GM12878 (cell line): Measurements from ENCODE around the gene NUP93. TPM values are rescaled to one million over a fixed set of nuclear protein-coding genes. Genes with fewer than 3 reads are reported as not detected.

ENCODE experiments used
- ATAC-seq: fragments of 200-7000 bp; cut with Tn5 transposase; 3 replicates; pipeline ENCODE4 v1.9.1; 2020; ENCODE audit warnings: mild to moderate bottlenecking, moderate library complexity
- BruUV-seq: library from RNA; stranded (reverse); fragments of 400-500 nt; replicated peaks from 2 replicates; lab custom pipeline; 2021; lab: Mats Ljungman, UMichigan
- CTCF ChIA-PET: fragments of 300-600 bp; sonication (Branson Sonifier 250); formaldehyde crosslinking; extraction: SDS; loops from one replicate; lab custom pipeline; 2021; ENCODE audit warnings: inconsistent platforms; lab: Yijun Ruan, JAX
- POLR2A ChIA-PET: fragments of 350-600 bp; formaldehyde crosslinking; extraction: SDS; loops from one replicate; lab custom pipeline; 2021; ENCODE audit warnings: inconsistent platforms; lab: Charles Lee
- RAD21 ChIA-PET: fragments of 300-600 bp; sonication (Branson Sonifier 250); formaldehyde crosslinking; loops from one replicate; lab custom pipeline; 2023; ENCODE audit warnings: antibody characterized with exemption; ENCODE audit not compliant: unreplicated experiment; lab: Charles Lee
- SMC1A ChIA-PET: fragments of 300-600 bp; sonication (Branson Sonifier 250); formaldehyde crosslinking; loops from one replicate; lab custom pipeline; 2023; ENCODE audit not compliant: unreplicated experiment, uncharacterized antibody; lab: Charles Lee
- DNase-seq: peaks from one replicate; pipeline ENCODE4 v3.0.0-alpha.2; 2011; ENCODE audit warnings: low read depth, low spot score
- FAIRE-seq: peaks from 3 replicates; lab custom pipeline; 2011; peaks lifted over from hg19 to GRCh38; lab: Jason Lieb, UNC
- H2AFZ ChIP-seq: 2 replicates; pipeline ENCODE4 v1.6.0; 2011; ENCODE audit warnings: low read depth, low read length, control low read depth; ENCODE audit not compliant: control insufficient read depth
- H3K27ac ChIP-seq: 2 replicates; pipeline ENCODE4 v1.5.1; 2011; ENCODE audit warnings: control low read depth; ENCODE audit not compliant: control insufficient read depth, insufficient read depth
- H3K27me3 ChIP-seq, 2 experiments: replicated peaks in 1 of 2; 2 replicates each; pipeline versions ENCODE4 v1.6.0 to v1.6.1; 2011; ENCODE audit warnings: low read length in 1 of 2; ENCODE audit not compliant: control insufficient read depth in 2 of 2, insufficient read depth in 2 of 2
- H3K36me3 ChIP-seq, 2 experiments: 2 replicates each; pipeline ENCODE4 v1.5.1; 2011; ENCODE audit warnings: low read length in 1 of 2; ENCODE audit not compliant: control insufficient read depth in 2 of 2, insufficient read depth in 2 of 2
- H3K4me1 ChIP-seq: 2 replicates; pipeline ENCODE4 v1.6.1; 2011; ENCODE audit warnings: mild to moderate bottlenecking, low read length, moderate library complexity, mixed read lengths; ENCODE audit not compliant: control insufficient read depth, insufficient read depth
- H3K4me2 ChIP-seq: 2 replicates; pipeline ENCODE4 v1.6.0; 2011; ENCODE audit warnings: control low read depth; ENCODE audit not compliant: control insufficient read depth, insufficient read depth
- H3K4me3 ChIP-seq: fragments of 200-600 bp; sonication (generic); 2 replicates; pipeline ENCODE4 v1.5.1; 2016
- H3K79me2 ChIP-seq: 2 replicates; pipeline ENCODE4 v1.6.0; 2011; ENCODE audit warnings: low read length; ENCODE audit not compliant: control insufficient read depth, insufficient read depth
- H3K9ac ChIP-seq: 2 replicates; pipeline ENCODE4 v1.8.0; 2011; ENCODE audit warnings: low read length, control low read depth, mixed read lengths; ENCODE audit not compliant: control insufficient read depth, insufficient read depth
- H3K9me3 ChIP-seq: replicated peaks from 3 replicates; pipeline ENCODE4 v1.5.1; 2011; ENCODE audit warnings: mild to moderate bottlenecking, low read length; ENCODE audit not compliant: control insufficient read depth, insufficient read depth
- H4K20me1 ChIP-seq: 2 replicates; pipeline ENCODE4 v1.6.0; 2011; ENCODE audit not compliant: control insufficient read depth, insufficient read depth
- BCL11A ChIP-seq: IDR thresholded peaks from 2 replicates; pipeline ENCODE4 v1.6.1; 2011; ENCODE audit warnings: low read depth, low read length
- CREB1 ChIP-seq: IDR thresholded peaks from 2 replicates; pipeline ENCODE4 v1.6.1; 2012; ENCODE audit warnings: low read depth, mild to moderate bottlenecking, inconsistent platforms
- E4F1 ChIP-seq: fragments of 450-650 bp; IDR thresholded peaks from 2 replicates; pipeline ENCODE4 v1.6.1; 2018; ENCODE audit warnings: borderline replicate concordance, mild to moderate bottlenecking; ENCODE audit not compliant: partially characterized antibody
- IRF5 ChIP-seq: fragments of 450-650 bp; IDR thresholded peaks from 2 replicates; pipeline ENCODE4 v1.6.1; 2017; ENCODE audit warnings: borderline replicate concordance
- MEF2B ChIP-seq: fragments of 450-650 bp; IDR thresholded peaks from 2 replicates; pipeline ENCODE4 v1.6.1; 2018; ENCODE audit warnings: mild to moderate bottlenecking, moderate library complexity; ENCODE audit not compliant: partially characterized antibody, poor library complexity, severe bottlenecking
- MTA2 ChIP-seq: fragments of 450-650 bp; IDR thresholded peaks from 2 replicates; pipeline ENCODE4 v1.6.1; 2016; ENCODE audit warnings: low read depth, mild to moderate bottlenecking, moderate library complexity
- NFIC ChIP-seq: IDR thresholded peaks from 2 replicates; pipeline ENCODE4 v1.6.1; 2012; ENCODE audit warnings: low read depth, mild to moderate bottlenecking, inconsistent platforms, low read length, moderate library complexity
- SKIL ChIP-seq: fragments of 450-650 bp; IDR thresholded peaks from 2 replicates; pipeline ENCODE4 v1.6.1; 2017; ENCODE audit warnings: mild to moderate bottlenecking, low read depth, inconsistent platforms; ENCODE audit not compliant: poor library complexity, severe bottlenecking
- STAT3 ChIP-seq: IDR thresholded peaks from 2 replicates; pipeline ENCODE4 v1.6.1; 2011; ENCODE audit warnings: low read depth, low read length, improper control_type of control experiment
- TBL1XR1 ChIP-seq: IDR thresholded peaks from 2 replicates; pipeline ENCODE4 v1.6.1; 2012; ENCODE audit warnings: low read depth, low read length, improper control_type of control experiment
- YBX1 ChIP-seq: fragments of 450-650 bp; IDR thresholded peaks from 2 replicates; pipeline ENCODE4 v1.6.1; 2016; ENCODE audit warnings: antibody characterized with exemption
- ZBTB33 ChIP-seq: fragments of 450-650 bp; IDR thresholded peaks from 2 replicates; pipeline ENCODE4 v1.6.1; 2017; ENCODE audit warnings: mild to moderate bottlenecking
- WGBS: methylation state at CpG from one replicate; pipeline ENCODE4 v1.1.6; 2016; ENCODE audit warnings: low lambda C conversion rate; ENCODE audit not compliant: insufficient replicate concordance, insufficient coverage; ENCODE audit errors: missing lambda C conversion rate; 5-methylcytosine and 5-hydroxymethylcytosine counted together
- in situ Hi-C: fragments of 300-500 bp; cut with MboI; formaldehyde crosslinking; loops from 9 replicates; pipeline ENCODE4 v1.14.3; 2018; ENCODE audit warnings: mixed read lengths
- intact Hi-C: fragments of 100-400 bp; cut with micrococcal nuclease; formaldehyde crosslinking; loops from one replicate; pipeline ENCODE4 v1.14.2; 2022; ENCODE audit not compliant: unreplicated experiment
- polyA plus RNA-seq, 11 experiments: library from polyadenylated mRNA; depleted of rRNA in 4 of 11; unstranded in 6 of 11; stranded (reverse) in 5 of 11; fragments of >200 nt; fragmentation: Nextera tagmentation in 4 of 11; fragmentation: Illumina TruSeq in 1 of 11; extraction: Ambion mirVana in 4 of 11; extraction: Trizol in 1 of 11; gene quantifications; 1 replicate in 1 of 11; 2 replicates in 10 of 11; pipeline versions ENCODE4 v1.2.1 to v1.2.3, GENCODE V29; 2011 to 2016; ENCODE audit warnings: inconsistent platforms in 2 of 11, missing spikeins in 2 of 11, low read depth in 1 of 11
- total RNA-seq, 4 experiments: library from RNA; depleted of rRNA in 3 of 4; stranded (reverse); fragments of >200 nt in 3 of 4; fragmentation: Illumina TruSeq in 1 of 4; extraction: Trizol in 1 of 4; gene quantifications; 2 replicates each; pipeline versions ENCODE4 v1.2.1 to v1.2.3, GENCODE V29; 2013 to 2021

NUP93 gene
- total and polyA plus RNA-seq, 10 of the 15 experiments (the other 5 are each of a cell fraction or from before 2014, with no cell fraction given) = 82.2 to 175 (median 101) TPM

- ATAC-seq (no peak), DNase-seq (no peak), FAIRE-seq (no peak)
- in situ Hi-C loops = no loop called here
- Histone ChIP-seq H3K36me3 (no peaks in the 10 kb centered on the region; a peak in 2 of 4 replicates), H3K27ac (no peak overlapping the region), H2AFZ (no peak overlapping the region), H3K4me1 (peaks cover 8% of the 10 kb centered on the region), H3K9ac (no peak overlapping the region), H4K20me1 (no peaks in the 10 kb centered on the region), H3K4me2 (no peak overlapping the region), H3K9me3 (no peaks in the 10 kb centered on the region), H3K4me3 (no peak overlapping the region), H3K79me2 (peaks cover 2% of the 10 kb centered on the region; the same call in 1 of the 2 replicates), H3K27me3 (no peaks in the 10 kb centered on the region)
- 100% methylated on average over 2 of the region's 2 CpGs for WGBS
- SMC1A ChIA-PET = interaction anchor here (1.0 to 1.9 kb wide), 4 partner anchors 9 to 66 kb away, joined by 3 to 10 read pairs (median 4); no protein-coding TSS in a partner anchor
- intact Hi-C loops = no loop called here
- CTCF ChIA-PET = interaction anchor here (0.9 kb wide), 1 partner anchor 12 kb away, joined by 3 read pairs; no protein-coding TSS in a partner anchor
- POLR2A ChIA-PET = interaction anchor here (0.6 to 1.0 kb wide), 2 partner anchors 9 to 29 kb away, joined by 3 to 5 read pairs; no protein-coding TSS in a partner anchor
- BruUV-seq = no TSS peak
- RAD21 ChIA-PET = no interaction called here
- TF ChIP-seq ZBTB33 (no peak), IRF5 (no peak), NFIC (no peak), YBX1 (no peak), TBL1XR1 (no peak), BCL11A (no peak), MTA2 (no peak), CREB1 (no peak), STAT3 (no peak), E4F1 (no peak), SKIL (no peak), MEF2B (no peak)
These were observed 44.2 kb downstream of the NUP93 start for GRCh38 chr16:56774016-56774680.
